CD4-positive, alpha-beta T cell (primary cell): ENCODE measurements around the gene LRRC75A. TPM values are rescaled to one million over a fixed set of nuclear protein-coding genes. Genes with fewer than 3 reads are reported as not detected.

Source experiments
- ATAC-seq: fragments of 200-7000 bp; cut with Tn5 transposase; one replicate; pipeline ENCODE4 v1.10.0; 2022; ENCODE audit warnings: mild to moderate bottlenecking; ENCODE audit not compliant: poor library complexity
- CTCF ChIA-PET: fragments of 350-600 bp; sonication (Branson Sonifier 250); formaldehyde crosslinking; loops from one replicate; lab custom pipeline; 2021; ENCODE audit warnings: antibody characterized with exemption, inconsistent platforms; lab: Charles Lee
- POLR2A ChIA-PET: fragments of 350-600 bp; sonication (Branson Sonifier 250); formaldehyde crosslinking; loops from one replicate; lab custom pipeline; 2021; ENCODE audit warnings: antibody characterized with exemption, inconsistent platforms; lab: Charles Lee
- DNase-seq, 14 experiments: peaks; one replicate each; pipeline ENCODE4 v3.0.0-alpha.2; 2013 to 2020; ENCODE audit warnings: mixed read lengths in 2 of 14
- H3K27ac ChIP-seq, 2 donors: one replicate each; pipeline versions ENCODE4 v1.5.1 to v1.7.0; 2013; ENCODE audit warnings: low read length in 2 of 2, low read depth in 1 of 2, mild to moderate bottlenecking in 1 of 2
- H3K27me3 ChIP-seq, 2 experiments: 1 replicate in 1 of 2; 2 replicates in 1 of 2; pipeline versions ENCODE4 v1.6.1 to v1.7.0; 2013; ENCODE audit warnings: low read length in 2 of 2, control low read depth in 1 of 2, mild to moderate bottlenecking in 1 of 2, moderate library complexity in 1 of 2; ENCODE audit not compliant: insufficient read depth in 2 of 2, control insufficient read depth in 1 of 2
- H3K36me3 ChIP-seq: one replicate; pipeline ENCODE4 v1.6.1; 2013; ENCODE audit warnings: low read length, control low read depth; ENCODE audit not compliant: insufficient read depth
- H3K4me1 ChIP-seq: one replicate; pipeline ENCODE4 v1.6.1; 2013; ENCODE audit warnings: low read length, control low read depth; ENCODE audit not compliant: insufficient read depth
- H3K4me3 ChIP-seq: one replicate; pipeline ENCODE4 v1.5.1; 2013; ENCODE audit warnings: mild to moderate bottlenecking, low read length, moderate library complexity
- H3K9me3 ChIP-seq, 2 experiments: 1 replicate in 1 of 2; 2 replicates in 1 of 2; pipeline versions ENCODE4 v1.6.1 to v1.7.0; 2013; ENCODE audit warnings: low read length in 2 of 2, mild to moderate bottlenecking in 2 of 2, control low read depth in 1 of 2, moderate library complexity in 1 of 2; ENCODE audit not compliant: control insufficient read depth in 1 of 2, insufficient read depth in 1 of 2
- H3K27ac Mint-ChIP-seq: one replicate; pipeline ENCODE4 v1.8.0; 2020; ENCODE audit warnings: mixed read lengths
- H3K27me3 Mint-ChIP-seq: one replicate; pipeline ENCODE4 v1.8.0; 2021; ENCODE audit warnings: mixed read lengths
- H3K36me3 Mint-ChIP-seq: one replicate; pipeline ENCODE4 v1.8.0; 2021; ENCODE audit warnings: low read depth, mixed read lengths
- H3K4me1 Mint-ChIP-seq: one replicate; pipeline ENCODE4 v1.8.0; 2021; ENCODE audit warnings: low read depth, mixed read lengths
- H3K4me3 Mint-ChIP-seq: one replicate; pipeline ENCODE4 v1.8.0; 2020; ENCODE audit warnings: mild to moderate bottlenecking, mixed read lengths
- H3K9me3 Mint-ChIP-seq: one replicate; pipeline ENCODE4 v1.8.0; 2020; ENCODE audit warnings: mixed read lengths
- CTCF ChIP-seq: fragments of 200-600 bp; IDR thresholded peaks from one replicate; pipeline ENCODE4 v1.8.0; 2022; ENCODE audit warnings: antibody characterized with exemption, mild to moderate bottlenecking
- intact Hi-C, 2 experiments: fragments of 100-400 bp; cut with DNase I in 1 of 2; cut with micrococcal nuclease in 1 of 2; formaldehyde crosslinking; loops; one replicate each; pipeline versions ENCODE4 v1.15.1 to v1.9.0; 2023 to 2025; cut with DNase I, micrococcal nuclease
- total RNA-seq, 174 experiments: library from RNA in 2 of 174; stranded (reverse) in 2 of 174; gene quantifications; one replicate each; pipeline ENCODE4 v1.2.3 and lab custom pipeline; 2021 to 2026

LRRC75A gene
- total RNA-seq, 2 experiments from 2014 or later = 1.5 to 1.9 TPM

- DNase-seq (no peak), ATAC-seq (no peak)
- no peaks in the 10 kb centered on the region for H3K36me3 Mint-ChIP-seq
- H3K36me3 ChIP-seq = no peaks in the 10 kb centered on the region
- H3K4me3 ChIP-seq = no peak overlapping the region
- H3K9me3 ChIP-seq = no peaks in the 10 kb centered on the region
- H3K9me3 Mint-ChIP-seq = no peaks in the 10 kb centered on the region
- intact Hi-C loops = no loop called here
- no peak for TF ChIP-seq CTCF
- H3K27ac Mint-ChIP-seq = no peak overlapping the region
- H3K4me1 Mint-ChIP-seq = no peaks in the 10 kb centered on the region
- ChIA-PET CTCF (no interaction called here), POLR2A (no interaction called here)
- no peaks in the 10 kb centered on the region for H3K27me3 ChIP-seq
- H3K27ac ChIP-seq = no peak overlapping the region
- no peaks in the 10 kb centered on the region for H3K4me1 ChIP-seq
- H3K4me3 Mint-ChIP-seq = no peak overlapping the region
- no peaks in the 10 kb centered on the region for H3K27me3 Mint-ChIP-seq
Observed at GRCh38 chr17:16461606-16461866, 30.5 kb downstream of the LRRC75A start.

DNA sequence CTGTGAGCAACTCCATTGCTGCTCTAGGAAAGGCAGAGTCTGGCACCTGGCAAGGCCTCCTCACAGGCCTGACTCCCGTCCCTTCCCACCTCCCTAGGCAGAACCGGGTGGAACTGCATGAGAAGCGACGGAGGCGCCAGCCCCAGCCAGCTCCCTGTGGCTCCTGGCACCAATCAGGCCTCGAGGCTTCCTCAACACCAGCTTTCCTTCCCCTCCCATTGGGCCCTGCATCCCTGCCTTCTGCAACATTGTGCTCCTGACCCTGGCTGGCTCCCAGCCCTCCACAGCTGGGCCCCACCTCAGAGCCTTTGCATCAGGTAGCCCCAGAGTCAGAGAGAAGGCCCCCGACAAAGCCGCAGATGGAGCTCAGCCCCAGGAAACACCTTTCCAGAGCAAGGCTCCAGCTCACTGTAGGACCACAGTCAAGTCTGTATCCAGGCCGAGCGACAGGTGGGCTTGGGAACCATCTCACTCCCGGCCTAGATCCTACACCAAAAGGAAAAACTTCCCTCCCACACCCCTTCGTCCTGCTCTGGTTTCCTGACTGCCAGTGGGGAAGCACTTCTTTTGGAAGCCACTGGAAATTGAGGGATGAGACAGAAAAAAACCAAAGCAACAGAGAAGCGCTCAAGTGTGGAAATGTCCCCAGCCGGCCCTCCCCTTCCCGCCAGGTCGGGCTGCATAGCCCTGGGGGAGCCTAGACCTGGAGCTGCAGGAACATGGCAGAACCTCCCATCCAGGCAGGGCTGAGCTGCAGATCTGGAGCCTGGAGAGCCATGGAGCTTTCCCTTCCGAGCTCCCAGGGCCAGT lies 31.0 kb downstream of the LRRC75A start:
- Histone ChIP-seq H3K27me3 (no peaks in the 10 kb centered on the region), H3K4me1 (no peaks in the 10 kb centered on the region), H3K9me3 (no peaks in the 10 kb centered on the region), H3K27ac (no peak overlapping the region), H3K4me3 (no peak overlapping the region), H3K36me3 (no peaks in the 10 kb centered on the region)
- Mint-ChIP-seq H3K27ac (no peak overlapping the region), H3K36me3 (no peaks in the 10 kb centered on the region), H3K9me3 (no peaks in the 10 kb centered on the region), H3K4me3 (no peak overlapping the region), H3K27me3 (no peaks in the 10 kb centered on the region), H3K4me1 (no peaks in the 10 kb centered on the region)
- ATAC-seq (no peak), DNase-seq (no peak)
- TF ChIP-seq CTCF = no peak
- intact Hi-C loops = no loop called here
- CTCF ChIA-PET = no interaction called here
- POLR2A ChIA-PET = no interaction called here

DNA sequence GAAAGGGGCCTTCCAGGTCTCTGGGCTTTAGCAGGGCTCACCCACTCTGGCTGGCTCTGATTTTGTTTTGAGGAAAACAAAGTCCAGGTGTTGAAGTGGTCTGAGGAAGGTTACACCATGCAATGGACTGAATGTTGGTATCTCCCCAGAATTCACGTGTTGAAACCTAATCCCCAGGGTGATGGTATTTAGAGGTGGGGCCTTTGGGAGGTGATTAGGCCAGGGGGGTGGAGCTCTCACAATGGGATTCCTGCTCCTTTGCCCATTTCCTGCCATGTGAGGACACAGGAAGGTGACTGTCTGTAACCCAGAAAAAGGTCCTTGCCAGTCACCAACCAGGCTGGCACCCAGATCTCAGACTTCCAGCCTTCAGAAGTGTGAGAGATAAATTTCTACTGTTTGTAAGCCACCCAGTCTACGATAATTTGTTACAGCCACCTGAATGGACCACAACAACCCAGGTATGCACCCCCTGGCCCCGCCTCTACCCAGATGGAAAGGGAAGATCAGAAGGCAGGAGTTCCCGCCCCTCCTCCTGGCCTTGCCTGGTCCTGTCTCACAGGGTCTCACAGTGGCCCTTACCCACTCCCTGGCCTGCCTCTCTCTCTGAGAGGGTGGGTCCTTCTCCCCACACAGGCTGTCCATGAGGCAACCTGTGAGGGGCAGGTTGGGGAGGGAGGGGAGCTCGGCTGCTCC lies 32.0 kb downstream of the LRRC75A start:
- H3K4me1 ChIP-seq = no peaks in the 10 kb centered on the region
- intact Hi-C loops = no loop called here
- Mint-ChIP-seq H3K9me3 (no peaks in the 10 kb centered on the region), H3K27me3 (no peaks in the 10 kb centered on the region), H3K4me1 (no peaks in the 10 kb centered on the region), H3K27ac (no peak overlapping the region), H3K4me3 (no peak overlapping the region), H3K36me3 (no peaks in the 10 kb centered on the region)
- H3K4me3 ChIP-seq = no peak overlapping the region
- ChIA-PET CTCF (no interaction called here), POLR2A (no interaction called here)
- no peaks in the 10 kb centered on the region for H3K9me3 ChIP-seq
- no peaks in the 10 kb centered on the region for H3K27me3 ChIP-seq
- DNase-seq (no peak), ATAC-seq (no peak)
- H3K36me3 ChIP-seq = no peaks in the 10 kb centered on the region
- no peak for TF ChIP-seq CTCF
- H3K27ac ChIP-seq = no peak overlapping the region
